ENCODE measurements around the gene IGFN1.
"Not testable (repeated sequence)": the region's sequence is repeated elsewhere in the genome, so short reads cannot be mapped to it uniquely, and the experiment has no call there.

DNA sequence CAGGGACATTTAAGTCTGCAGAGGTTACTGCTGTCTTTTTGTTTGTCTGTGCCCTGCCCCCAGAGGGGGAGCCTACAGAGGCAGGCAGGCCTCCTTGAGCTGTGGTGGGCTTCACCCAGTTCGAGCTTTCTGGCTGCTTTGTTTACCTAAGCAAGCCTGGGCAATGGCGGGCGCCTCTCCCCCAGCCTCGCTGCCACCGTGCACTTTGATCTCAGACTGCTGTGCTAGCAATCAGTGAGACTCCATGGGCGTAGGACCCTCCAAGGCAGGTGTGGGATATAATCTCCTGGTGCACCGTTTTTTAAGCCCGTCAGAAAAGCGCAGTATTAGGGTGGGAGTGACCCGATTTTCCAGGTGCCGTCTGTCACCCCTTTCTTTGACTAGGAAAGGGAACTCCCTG is 49.0 kb downstream of the IGFN1 start:
- TF ChIP-seq, protein P1, sequence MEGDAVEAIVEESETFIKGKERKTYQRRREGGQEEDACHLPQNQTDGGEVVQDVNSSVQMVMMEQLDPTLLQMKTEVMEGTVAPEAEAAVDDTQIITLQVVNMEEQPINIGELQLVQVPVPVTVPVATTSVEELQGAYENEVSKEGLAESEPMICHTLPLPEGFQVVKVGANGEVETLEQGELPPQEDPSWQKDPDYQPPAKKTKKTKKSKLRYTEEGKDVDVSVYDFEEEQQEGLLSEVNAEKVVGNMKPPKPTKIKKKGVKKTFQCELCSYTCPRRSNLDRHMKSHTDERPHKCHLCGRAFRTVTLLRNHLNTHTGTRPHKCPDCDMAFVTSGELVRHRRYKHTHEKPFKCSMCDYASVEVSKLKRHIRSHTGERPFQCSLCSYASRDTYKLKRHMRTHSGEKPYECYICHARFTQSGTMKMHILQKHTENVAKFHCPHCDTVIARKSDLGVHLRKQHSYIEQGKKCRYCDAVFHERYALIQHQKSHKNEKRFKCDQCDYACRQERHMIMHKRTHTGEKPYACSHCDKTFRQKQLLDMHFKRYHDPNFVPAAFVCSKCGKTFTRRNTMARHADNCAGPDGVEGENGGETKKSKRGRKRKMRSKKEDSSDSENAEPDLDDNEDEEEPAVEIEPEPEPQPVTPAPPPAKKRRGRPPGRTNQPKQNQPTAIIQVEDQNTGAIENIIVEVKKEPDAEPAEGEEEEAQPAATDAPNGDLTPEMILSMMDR (IDR thresholded peaks at IDR 0.05 in 8 of 11, conservative IDR thresholded peaks at IDR 0.05 in 3 of 11): not testable (repeated sequence)
- not testable (repeated sequence) for TF ChIP-seq POLR2AphosphoS5, POLR2A (IDR thresholded peaks at IDR 0.05)
